ENCODE data around the gene NOS2. TPM values are rescaled to one million over a fixed set of nuclear protein-coding genes. Genes with fewer than 3 reads are reported as not detected.

Gene NOS2
- total RNA-seq, 4 donors from 2014 or later = 0.57 to 1.1 (median 0.59) TPM; not detected in 1

- 43 to 55% methylated on average over 3 of the region's 3 CpGs for WGBS, 2 donors
- no peak for TF ChIP-seq POLR2A (IDR thresholded peaks at IDR 0.05)
- no peak for TF ChIP-seq CTCF (IDR thresholded peaks at IDR 0.05)
- intact Hi-C loops (cut with DNase I; ENCODE audit: low total_unique reads) = no loop called here
- H3K4me3 ChIP-seq (ENCODE audit: low read depth, poor library complexity, severe bottlenecking) = no peak overlapping the region
- no peak for DNase-seq (ENCODE audit: low spot score in 2 of 2)
Observed at GRCh38 chr17:27721797-27722196, 78.5 kb downstream of the NOS2 start.

Other genes starting within 250 kb of the NOS2 start
- 10 to 100 TPM in 2 of 4 donors, 1 to 10 TPM in 2; 3.4 to 15.5 (median 9.5) TPM for gene LGALS9, start 169.3 kb downstream of the NOS2 start, total RNA-seq
- gene LYRM9, start 92.8 kb upstream of the NOS2 start, total RNA-seq = 10 to 100 TPM in 3 of 4 donors, 1 to 10 TPM in 1; 5.5 to 23.4 (median 22.8) TPM
- gene NLK, start 242.1 kb upstream of the NOS2 start, total RNA-seq = 10 to 100 TPM in 1 of 4 donors, 1 to 10 TPM in 3; 5.9 to 10.8 (median 8.2) TPM

Measured in lower leg skin (tissue), 4 donors.